ENCODE measurements around the gene ZCCHC24. TPM values are rescaled to one million over a fixed set of nuclear protein-coding genes. Genes with fewer than 3 reads are reported as not detected.

ZCCHC24 gene
- total RNA-seq, 4 donors from 2014 or later = 2.8 to 39.6 (median 9.3) TPM

GRCh38 chr10:79415736-79416577 lies 29.5 kb downstream of the ZCCHC24 start:
- peaks cover 0 to 8% (median 0%) of the 10 kb centered on the region in 3 donors for H3K36me3 ChIP-seq
- peak in 1 of 3 donors; percentile 21 for DNase-seq
- TF ChIP-seq POLR2A (IDR thresholded peaks at IDR 0.05) (no peak), CTCF (IDR thresholded peaks at IDR 0.05) (no peak)

GRCh38 chr10:79414714-79415113 lies 30.7 kb downstream of the ZCCHC24 start:
- no peak for DNase-seq
- no peaks in the 10 kb centered on the region for H3K9me3 ChIP-seq
- H3K27me3 ChIP-seq = no peaks in the 10 kb centered on the region
- TF ChIP-seq POLR2A (IDR thresholded peaks at IDR 0.05) (no peak), CTCF (IDR thresholded peaks at IDR 0.05) (no peak)
- H3K4me1 ChIP-seq = peaks cover 0 to 7% (median 3%) of the 10 kb centered on the region in 4 donors
- H3K27ac ChIP-seq = no peak overlapping the region
- H3K36me3 ChIP-seq = peaks cover 0 to 8% (median 0%) of the 10 kb centered on the region in 3 donors
- no peak overlapping the region for H3K4me3 ChIP-seq

More at GRCh38 chr10:79415736-79416577, 29.5 kb downstream of the ZCCHC24 start:
- no peaks in the 10 kb centered on the region for H3K27me3 ChIP-seq
- no peaks in the 10 kb centered on the region for H3K9me3 ChIP-seq
- H3K4me3 ChIP-seq = no peak overlapping the region
- peaks cover 0 to 18% (median 4%) of the 10 kb centered on the region in 4 donors for H3K4me1 ChIP-seq
- H3K27ac ChIP-seq = no peak overlapping the region

- no peaks in the 10 kb centered on the region for H3K36me3 ChIP-seq
- H3K4me1 ChIP-seq = peaks cover 0 to 7% (median 0%) of the 10 kb centered on the region in 4 donors
- no peak overlapping the region for H3K4me3 ChIP-seq
- H3K27me3 ChIP-seq = no peaks in the 10 kb centered on the region
- H3K27ac ChIP-seq = no peak overlapping the region
- TF ChIP-seq CTCF (IDR thresholded peaks at IDR 0.05) = no peak
- H3K9me3 ChIP-seq = no peaks in the 10 kb centered on the region
- peak in 1 of 3 donors; percentile 48 for DNase-seq
These were observed 32.2 kb downstream of the ZCCHC24 start for GRCh38 chr10:79413196-79413595.

- Histone ChIP-seq H3K9me3 (no peaks in the 10 kb centered on the region), H3K27ac (no peak overlapping the region), H3K4me3 (no peak overlapping the region), H3K27me3 (no peaks in the 10 kb centered on the region), H3K36me3 (no peaks in the 10 kb centered on the region), H3K4me1 (peaks cover 0 to 7% (median under 1%) of the 10 kb centered on the region in 4 donors)
- TF ChIP-seq CTCF (IDR thresholded peaks at IDR 0.05) (no peak), POLR2A (IDR thresholded peaks at IDR 0.05) (no peak)
- DNase-seq = peak in 1 of 3 donors; percentile 12
These were observed 32.9 kb downstream of the ZCCHC24 start for GRCh38 chr10:79412516-79412915.

GRCh38 chr10:79411546-79412495 lies 33.6 kb downstream of the ZCCHC24 start:
- Histone ChIP-seq H3K4me3 (no peak overlapping the region), H3K36me3 (no peaks in the 10 kb centered on the region), H3K27ac (no peak overlapping the region), H3K9me3 (no peaks in the 10 kb centered on the region), H3K4me1 (peaks cover 0 to 7% (median 4%) of the 10 kb centered on the region in 4 donors), H3K27me3 (no peaks in the 10 kb centered on the region)
- DNase-seq = peak in 1 of 3 donors; percentile 42
- TF ChIP-seq CTCF (IDR thresholded peaks at IDR 0.05) (no peak), POLR2A (IDR thresholded peaks at IDR 0.05) (no peak)

All from Peyer's patch (tissue), 4 donors.